CD4-positive, CD25-positive, alpha-beta regulatory T cell (primary cell): ENCODE data around the gene HSD17B13. TPM values are rescaled to one million over a fixed set of nuclear protein-coding genes. Genes with fewer than 3 reads are reported as not detected.

ENCODE experiments used
- ATAC-seq, 2 donors: fragments of 150-1000 bp; cut with Tn5 transposase; one replicate each; pipeline ENCODE4 v1.10.0; 2021; ENCODE audit warnings: low read depth in 2 of 2, moderate number of reproducible peaks in 2 of 2, moderate library complexity in 1 of 2
- DNase-seq, 3 donors: peaks; one replicate each; pipeline versions ENCODE4 v3.0.0 to v3.0.0-alpha.2; 2012 to 2022; ENCODE audit warnings: mixed read lengths in 1 of 3
- H3K27ac ChIP-seq: one replicate; pipeline ENCODE4 v1.7.0; 2013; ENCODE audit warnings: mild to moderate bottlenecking, low read length; ENCODE audit not compliant: insufficient read depth, poor library complexity, severe bottlenecking
- H3K27me3 ChIP-seq: one replicate; pipeline ENCODE4 v1.7.0; 2013; ENCODE audit warnings: low read length; ENCODE audit not compliant: control insufficient read depth, insufficient read depth
- H3K36me3 ChIP-seq: one replicate; pipeline ENCODE4 v1.7.0; 2013; ENCODE audit warnings: mild to moderate bottlenecking, low read length, moderate library complexity; ENCODE audit not compliant: control insufficient read depth, insufficient read depth
- H3K4me1 ChIP-seq: 2 replicates; pipeline ENCODE4 v1.7.0; 2013; ENCODE audit warnings: mild to moderate bottlenecking, low read length; ENCODE audit not compliant: insufficient read depth, control insufficient read depth, poor library complexity, severe bottlenecking
- H3K4me3 ChIP-seq: one replicate; pipeline ENCODE4 v1.7.0; 2013; ENCODE audit warnings: low read depth, mild to moderate bottlenecking, low read length, moderate library complexity
- H3K9me3 ChIP-seq, 2 experiments: 1 replicate in 1 of 2; 2 replicates in 1 of 2; pipeline ENCODE4 v1.7.0; 2013; ENCODE audit warnings: low read length in 2 of 2, mild to moderate bottlenecking in 1 of 2, moderate library complexity in 1 of 2; ENCODE audit not compliant: control insufficient read depth in 2 of 2
- H3K27ac Mint-ChIP-seq, 3 donors: one replicate each; pipeline ENCODE4 v1.8.0; 2020 to 2022; ENCODE audit warnings: mild to moderate bottlenecking in 3 of 3, mixed read lengths in 3 of 3, moderate library complexity in 2 of 3
- H3K27me3 Mint-ChIP-seq: one replicate; pipeline ENCODE4 v1.8.0; 2022; ENCODE audit warnings: mild to moderate bottlenecking, mixed read lengths
- H3K36me3 Mint-ChIP-seq: one replicate; pipeline ENCODE4 v1.8.0; 2020; ENCODE audit warnings: mixed read lengths
- H3K4me1 Mint-ChIP-seq, 4 donors: one replicate each; pipeline ENCODE4 v1.8.0; 2020 to 2022; ENCODE audit warnings: mixed read lengths in 4 of 4, mild to moderate bottlenecking in 1 of 4
- H3K4me3 Mint-ChIP-seq, 4 donors: one replicate each; pipeline ENCODE4 v1.8.0; 2020 to 2022; ENCODE audit warnings: mild to moderate bottlenecking in 4 of 4, mixed read lengths in 4 of 4, moderate library complexity in 3 of 4
- H3K9me3 Mint-ChIP-seq, 7 donors: one replicate each; pipeline ENCODE4 v1.8.0; 2020 to 2022; ENCODE audit warnings: mixed read lengths in 7 of 7, mild to moderate bottlenecking in 3 of 7, moderate library complexity in 2 of 7
- polyA plus RNA-seq, 4 donors: library from polyadenylated mRNA; unstranded; fragments of 300-500 nt; fragmentation: Illumina TruSeq; gene quantifications; one replicate each; pipeline ENCODE4 v1.2.3, GENCODE V29; 2021
- total RNA-seq: library from RNA; stranded (reverse); gene quantifications from one replicate; pipeline ENCODE4 v1.2.3, GENCODE V29; 2022

Gene HSD17B13
- total and polyA plus RNA-seq, 5 donors from 2014 or later = 0.09 to 0.52 TPM; not detected in 3

GRCh38 chr4:87281603-87282002 lies 41.1 kb downstream of the HSD17B13 start:
- DNase-seq (no peak), ATAC-seq (no peak)
- Mint-ChIP-seq H3K4me3 (no peak overlapping the region), H3K27me3 (peaks cover 29% of the 10 kb centered on the region), H3K9me3 (peaks cover 0 to 25% (median 16%) of the 10 kb centered on the region in 7 donors), H3K36me3 (peaks cover 4% of the 10 kb centered on the region), H3K27ac (no peak overlapping the region), H3K4me1 (no peaks in the 10 kb centered on the region)
- no peaks in the 10 kb centered on the region for H3K36me3 ChIP-seq
- no peak overlapping the region for H3K27ac ChIP-seq
- no peak overlapping the region for H3K4me3 ChIP-seq
- no peaks in the 10 kb centered on the region for H3K27me3 ChIP-seq
- no peaks in the 10 kb centered on the region for H3K4me1 ChIP-seq
- H3K9me3 ChIP-seq = peaks cover 8 to 14% of the 10 kb centered on the region in 2 experiments

- Histone ChIP-seq H3K27me3 (peaks cover 2% of the 10 kb centered on the region), H3K4me1 (no peaks in the 10 kb centered on the region), H3K27ac (no peak overlapping the region), H3K9me3 (peaks cover 0 to 2% of the 10 kb centered on the region in 2 experiments), H3K36me3 (no peaks in the 10 kb centered on the region), H3K4me3 (no peak overlapping the region)
- H3K4me3 Mint-ChIP-seq = no peak overlapping the region
- peaks cover 32% of the 10 kb centered on the region for H3K27me3 Mint-ChIP-seq
- H3K9me3 Mint-ChIP-seq = peaks cover 0 to 14% (median 3%) of the 10 kb centered on the region in 7 donors
- no peaks in the 10 kb centered on the region for H3K4me1 Mint-ChIP-seq
- no peaks in the 10 kb centered on the region for H3K36me3 Mint-ChIP-seq
- no peak overlapping the region for H3K27ac Mint-ChIP-seq
- DNase-seq = no peak
- ATAC-seq = no peak
These were observed 44.3 kb downstream of the HSD17B13 start for GRCh38 chr4:87278335-87278794.

- Histone ChIP-seq H3K9me3 (no peaks in the 10 kb centered on the region), H3K36me3 (no peaks in the 10 kb centered on the region), H3K4me1 (no peaks in the 10 kb centered on the region), H3K27ac (no peak overlapping the region), H3K4me3 (no peak overlapping the region), H3K27me3 (peaks cover 2% of the 10 kb centered on the region)
- peaks cover 0 to 6% (median 0%) of the 10 kb centered on the region in 7 donors for H3K9me3 Mint-ChIP-seq
- no peak overlapping the region for H3K27ac Mint-ChIP-seq
- H3K36me3 Mint-ChIP-seq = no peaks in the 10 kb centered on the region
- H3K4me1 Mint-ChIP-seq = no peaks in the 10 kb centered on the region
- ATAC-seq (no peak), DNase-seq (no peak)
- H3K4me3 Mint-ChIP-seq = no peak overlapping the region
- peaks cover 26% of the 10 kb centered on the region for H3K27me3 Mint-ChIP-seq
These were observed 47.4 kb downstream of the HSD17B13 start for GRCh38 chr4:87275311-87275710.

- H3K27me3 Mint-ChIP-seq = peaks cover 21% of the 10 kb centered on the region
These were observed 47.9 kb downstream of the HSD17B13 start for GRCh38 chr4:87274803-87275202.

GRCh38 chr4:87274327-87274726 lies 48.4 kb downstream of the HSD17B13 start:
- DNase-seq (no peak), ATAC-seq (no peak)
- Mint-ChIP-seq H3K4me3 (no peak overlapping the region), H3K4me1 (no peaks in the 10 kb centered on the region), H3K36me3 (no peaks in the 10 kb centered on the region), H3K27me3 (peaks cover 20% of the 10 kb centered on the region), H3K9me3 (peaks cover 0 to 2% (median 0%) of the 10 kb centered on the region in 7 donors), H3K27ac (no peak overlapping the region)
- Histone ChIP-seq H3K4me3 (no peak overlapping the region), H3K4me1 (no peaks in the 10 kb centered on the region), H3K9me3 (no peaks in the 10 kb centered on the region), H3K27ac (no peak overlapping the region), H3K36me3 (no peaks in the 10 kb centered on the region), H3K27me3 (peaks cover 2% of the 10 kb centered on the region)

More at GRCh38 chr4:87274803-87275202, 47.9 kb downstream of the HSD17B13 start:
- Histone ChIP-seq H3K4me1 (no peaks in the 10 kb centered on the region), H3K27me3 (peaks cover 2% of the 10 kb centered on the region), H3K36me3 (no peaks in the 10 kb centered on the region), H3K27ac (no peak overlapping the region), H3K4me3 (no peak overlapping the region), H3K9me3 (no peaks in the 10 kb centered on the region)
- ATAC-seq = no peak
- Mint-ChIP-seq H3K9me3 (peaks cover 0 to 6% (median 0%) of the 10 kb centered on the region in 7 donors), H3K36me3 (no peaks in the 10 kb centered on the region), H3K27ac (no peak overlapping the region), H3K4me1 (no peaks in the 10 kb centered on the region), H3K4me3 (no peak overlapping the region)
- DNase-seq = no peak

GRCh38 chr4:87270825-87271224 lies 51.9 kb downstream of the HSD17B13 start:
- Histone ChIP-seq H3K27me3 (peaks cover 2% of the 10 kb centered on the region), H3K27ac (no peak overlapping the region), H3K36me3 (no peaks in the 10 kb centered on the region), H3K9me3 (no peaks in the 10 kb centered on the region), H3K4me3 (no peak overlapping the region), H3K4me1 (no peaks in the 10 kb centered on the region)
- DNase-seq (no peak), ATAC-seq (no peak)
- Mint-ChIP-seq H3K4me1 (no peaks in the 10 kb centered on the region), H3K9me3 (peaks cover 0 to 5% (median 0%) of the 10 kb centered on the region in 7 donors), H3K4me3 (no peak overlapping the region), H3K36me3 (no peaks in the 10 kb centered on the region), H3K27me3 (peaks cover 13% of the 10 kb centered on the region), H3K27ac (no peak overlapping the region)

GRCh38 chr4:87270144-87270543 lies 52.5 kb downstream of the HSD17B13 start:
- no peaks in the 10 kb centered on the region for H3K9me3 ChIP-seq
- no peaks in the 10 kb centered on the region for H3K4me1 ChIP-seq
- H3K27me3 ChIP-seq = peaks cover 6% of the 10 kb centered on the region
- H3K4me1 Mint-ChIP-seq = no peaks in the 10 kb centered on the region
- H3K4me3 ChIP-seq = no peak overlapping the region
- H3K27ac ChIP-seq = no peak overlapping the region
- no peak overlapping the region for H3K27ac Mint-ChIP-seq
- ATAC-seq = no peak
- H3K9me3 Mint-ChIP-seq = peaks cover 0 to 5% (median 0%) of the 10 kb centered on the region in 7 donors
- DNase-seq = peak in 1 of 3 donors; percentile 12
- H3K36me3 ChIP-seq = no peaks in the 10 kb centered on the region
- no peak overlapping the region for H3K4me3 Mint-ChIP-seq
- H3K27me3 Mint-ChIP-seq = peaks cover 13% of the 10 kb centered on the region
- H3K36me3 Mint-ChIP-seq = no peaks in the 10 kb centered on the region

GRCh38 chr4:87268411-87268810 lies 54.3 kb downstream of the HSD17B13 start:
- Mint-ChIP-seq H3K4me1 (no peaks in the 10 kb centered on the region), H3K9me3 (peaks cover 0 to 5% (median 0%) of the 10 kb centered on the region in 7 donors), H3K36me3 (no peaks in the 10 kb centered on the region), H3K27me3 (peaks cover 23% of the 10 kb centered on the region), H3K4me3 (no peak overlapping the region), H3K27ac (no peak overlapping the region)
- no peaks in the 10 kb centered on the region for H3K4me1 ChIP-seq
- H3K4me3 ChIP-seq = no peak overlapping the region
- no peaks in the 10 kb centered on the region for H3K36me3 ChIP-seq
- no peak overlapping the region for H3K27ac ChIP-seq
- H3K27me3 ChIP-seq = peaks cover 8% of the 10 kb centered on the region
- DNase-seq = no peak
- no peaks in the 10 kb centered on the region for H3K9me3 ChIP-seq
- no peak for ATAC-seq
